ENCODE measurements around the gene TTLL10.

- TF ChIP-seq POLR2AphosphoS5 (IDR thresholded peaks at IDR 0.05; ENCODE audit: low read depth, low read length) (no peak), POLR2A (IDR thresholded peaks at IDR 0.05; ENCODE audit: low read depth, low read length) (no peak), TAF1 (IDR thresholded peaks at IDR 0.05; ENCODE audit: borderline replicate concordance, low read depth, low read length) (no peak)
Observed at GRCh38 chr1:1219341-1219740, 45.7 kb downstream of the TTLL10 start.
